Measurements from ENCODE around the gene HEATR5A. TPM values are rescaled to one million over a fixed set of nuclear protein-coding genes. Genes with fewer than 3 reads are reported as not detected.

The HEATR5A gene
- total RNA-seq, 1 donor from 2014 or later = 14.1 TPM

DNA sequence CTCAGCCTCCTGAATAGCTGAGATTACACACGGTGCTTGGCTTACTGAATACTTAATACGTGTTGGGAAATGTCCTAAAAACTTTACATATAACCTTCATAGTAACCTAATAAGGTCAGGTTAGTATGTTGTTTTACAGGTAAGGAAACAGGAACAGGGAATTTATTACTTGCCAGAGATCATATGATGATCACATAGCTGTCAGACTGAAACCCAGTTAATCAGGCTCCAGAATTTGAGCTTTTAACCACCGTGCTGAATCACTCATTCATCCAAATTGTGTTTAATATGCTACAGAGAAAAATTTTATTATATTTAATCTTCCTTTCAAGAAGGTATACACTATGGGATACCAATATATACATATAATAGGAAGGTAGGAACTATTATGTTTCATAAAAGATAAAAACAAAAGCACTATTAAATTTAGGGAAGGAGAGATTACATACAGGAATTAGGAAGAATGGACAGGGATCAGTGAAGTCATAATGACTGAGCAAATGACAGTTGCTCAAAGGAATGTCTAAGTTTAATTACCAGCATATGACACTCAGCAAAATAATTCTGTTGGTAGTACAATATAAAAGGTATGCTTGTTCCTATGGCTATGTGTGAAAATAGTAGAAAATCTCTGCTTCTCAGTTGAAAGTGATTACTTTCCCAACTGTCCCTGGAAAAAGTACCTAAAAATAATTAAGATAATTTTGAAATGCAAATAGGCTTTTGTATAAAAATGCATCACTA lies 59.3 kb downstream of the HEATR5A start:
- no peaks in the 10 kb centered on the region for H3K4me1 Mint-ChIP-seq (ENCODE audit: low read depth, unreplicated experiment)
- TF ChIP-seq, protein P1, sequence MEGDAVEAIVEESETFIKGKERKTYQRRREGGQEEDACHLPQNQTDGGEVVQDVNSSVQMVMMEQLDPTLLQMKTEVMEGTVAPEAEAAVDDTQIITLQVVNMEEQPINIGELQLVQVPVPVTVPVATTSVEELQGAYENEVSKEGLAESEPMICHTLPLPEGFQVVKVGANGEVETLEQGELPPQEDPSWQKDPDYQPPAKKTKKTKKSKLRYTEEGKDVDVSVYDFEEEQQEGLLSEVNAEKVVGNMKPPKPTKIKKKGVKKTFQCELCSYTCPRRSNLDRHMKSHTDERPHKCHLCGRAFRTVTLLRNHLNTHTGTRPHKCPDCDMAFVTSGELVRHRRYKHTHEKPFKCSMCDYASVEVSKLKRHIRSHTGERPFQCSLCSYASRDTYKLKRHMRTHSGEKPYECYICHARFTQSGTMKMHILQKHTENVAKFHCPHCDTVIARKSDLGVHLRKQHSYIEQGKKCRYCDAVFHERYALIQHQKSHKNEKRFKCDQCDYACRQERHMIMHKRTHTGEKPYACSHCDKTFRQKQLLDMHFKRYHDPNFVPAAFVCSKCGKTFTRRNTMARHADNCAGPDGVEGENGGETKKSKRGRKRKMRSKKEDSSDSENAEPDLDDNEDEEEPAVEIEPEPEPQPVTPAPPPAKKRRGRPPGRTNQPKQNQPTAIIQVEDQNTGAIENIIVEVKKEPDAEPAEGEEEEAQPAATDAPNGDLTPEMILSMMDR (IDR thresholded peaks at IDR 0.05; ENCODE audit: partially characterized antibody, unreplicated experiment) = no peak
- H3K9me3 Mint-ChIP-seq (ENCODE audit: unreplicated experiment) = no peaks in the 10 kb centered on the region
- no peak overlapping the region for H3K4me3 Mint-ChIP-seq (ENCODE audit: unreplicated experiment)
- H3K36me3 Mint-ChIP-seq (ENCODE audit: unreplicated experiment) = no peaks in the 10 kb centered on the region
- no peak for DNase-seq
- no peaks in the 10 kb centered on the region for H3K27me3 Mint-ChIP-seq (ENCODE audit: unreplicated experiment)
- no peak overlapping the region for H3K27ac Mint-ChIP-seq (ENCODE audit: unreplicated experiment)

- Mint-ChIP-seq H3K4me3 (ENCODE audit: unreplicated experiment) (no peak overlapping the region), H3K9me3 (ENCODE audit: unreplicated experiment) (no peaks in the 10 kb centered on the region), H3K27ac (ENCODE audit: unreplicated experiment) (no peak overlapping the region), H3K27me3 (ENCODE audit: unreplicated experiment) (no peaks in the 10 kb centered on the region), H3K4me1 (ENCODE audit: low read depth, unreplicated experiment) (no peaks in the 10 kb centered on the region), H3K36me3 (ENCODE audit: unreplicated experiment) (no peaks in the 10 kb centered on the region)
- DNase-seq = no peak
- TF ChIP-seq, protein P1 (IDR thresholded peaks at IDR 0.05; ENCODE audit: partially characterized antibody, unreplicated experiment) = no peak
These were observed 63.1 kb downstream of the HEATR5A start for GRCh38 chr14:31357279-31357678.

DNA sequence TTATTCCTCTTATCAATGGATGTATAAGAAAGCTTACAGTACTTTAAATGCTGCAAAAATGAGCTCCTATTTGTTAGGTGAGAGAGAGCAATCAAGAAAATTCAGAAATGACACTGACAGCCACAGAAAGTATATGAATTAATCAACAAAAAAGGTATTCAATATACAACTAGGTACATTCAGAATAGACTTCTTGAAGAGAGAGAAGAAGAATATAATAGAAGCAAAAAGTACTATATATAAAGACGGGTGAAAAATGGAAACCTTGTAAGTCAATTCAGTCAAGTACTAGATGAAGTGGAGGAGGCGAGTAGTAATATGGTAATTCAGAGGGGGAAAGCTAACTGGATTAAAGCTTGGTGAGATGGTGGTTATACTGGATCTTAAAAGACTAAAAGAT lies 74.3 kb downstream of the HEATR5A start:
- Mint-ChIP-seq H3K36me3 (ENCODE audit: unreplicated experiment) (no peaks in the 10 kb centered on the region), H3K27me3 (ENCODE audit: unreplicated experiment) (no peaks in the 10 kb centered on the region)
- TF ChIP-seq, protein P1 (IDR thresholded peaks at IDR 0.05; ENCODE audit: partially characterized antibody, unreplicated experiment) = no peak

GRCh38 chr14:31341280-31341679 lies 79.1 kb downstream of the HEATR5A start:
- Mint-ChIP-seq H3K36me3 (ENCODE audit: unreplicated experiment) (no peaks in the 10 kb centered on the region), H3K27ac (ENCODE audit: unreplicated experiment) (no peak overlapping the region), H3K4me3 (ENCODE audit: unreplicated experiment) (no peak overlapping the region), H3K4me1 (ENCODE audit: low read depth, unreplicated experiment) (no peaks in the 10 kb centered on the region), H3K9me3 (ENCODE audit: unreplicated experiment) (no peaks in the 10 kb centered on the region), H3K27me3 (ENCODE audit: unreplicated experiment) (no peaks in the 10 kb centered on the region)
- no peak for DNase-seq
- TF ChIP-seq, protein P1 (IDR thresholded peaks at IDR 0.05; ENCODE audit: partially characterized antibody, unreplicated experiment) = no peak

More for the DNA sequence above, 74.3 kb downstream of the HEATR5A start:
- no peaks in the 10 kb centered on the region for H3K9me3 Mint-ChIP-seq (ENCODE audit: unreplicated experiment)
- no peaks in the 10 kb centered on the region for H3K4me1 Mint-ChIP-seq (ENCODE audit: low read depth, unreplicated experiment)
- H3K4me3 Mint-ChIP-seq (ENCODE audit: unreplicated experiment) = no peak overlapping the region
- DNase-seq = no peak
- H3K27ac Mint-ChIP-seq (ENCODE audit: unreplicated experiment) = no peak overlapping the region

GRCh38 chr14:31340297-31341063 lies 79.9 kb downstream of the HEATR5A start:
- no peak overlapping the region for H3K4me3 Mint-ChIP-seq (ENCODE audit: unreplicated experiment)
- no peaks in the 10 kb centered on the region for H3K9me3 Mint-ChIP-seq (ENCODE audit: unreplicated experiment)
- H3K27ac Mint-ChIP-seq (ENCODE audit: unreplicated experiment) = no peak overlapping the region
- H3K27me3 Mint-ChIP-seq (ENCODE audit: unreplicated experiment) = no peaks in the 10 kb centered on the region
- TF ChIP-seq, protein P1 (IDR thresholded peaks at IDR 0.05; ENCODE audit: partially characterized antibody, unreplicated experiment) = no peak
- no peak for DNase-seq
- no peaks in the 10 kb centered on the region for H3K36me3 Mint-ChIP-seq (ENCODE audit: unreplicated experiment)
- H3K4me1 Mint-ChIP-seq (ENCODE audit: low read depth, unreplicated experiment) = no peaks in the 10 kb centered on the region

Data from glutamatergic neuron (in vitro differentiated cells).